SK-N-SH (cell line): ENCODE data around the gene STRA8.
"Not testable (repeated sequence)": the region's sequence is repeated elsewhere in the genome, so short reads cannot be mapped to it uniquely, and the experiment has no call there.

ENCODE experiments used
- CTCF ChIP-seq: fragments of 200-600 bp; sonication (generic); IDR thresholded peaks from 2 replicates; pipeline ENCODE4 v1.6.1; 2017; ENCODE audit warnings: antibody characterized with exemption, mild to moderate bottlenecking, moderate library complexity
- EP300 ChIP-seq, 2 experiments: IDR thresholded peaks; 2 replicates each; pipeline versions ENCODE4 v1.4.0 to v1.6.1; 2012; ENCODE audit warnings: borderline replicate concordance in 1 of 2, low read depth in 1 of 2, low read length in 1 of 2

DNA sequence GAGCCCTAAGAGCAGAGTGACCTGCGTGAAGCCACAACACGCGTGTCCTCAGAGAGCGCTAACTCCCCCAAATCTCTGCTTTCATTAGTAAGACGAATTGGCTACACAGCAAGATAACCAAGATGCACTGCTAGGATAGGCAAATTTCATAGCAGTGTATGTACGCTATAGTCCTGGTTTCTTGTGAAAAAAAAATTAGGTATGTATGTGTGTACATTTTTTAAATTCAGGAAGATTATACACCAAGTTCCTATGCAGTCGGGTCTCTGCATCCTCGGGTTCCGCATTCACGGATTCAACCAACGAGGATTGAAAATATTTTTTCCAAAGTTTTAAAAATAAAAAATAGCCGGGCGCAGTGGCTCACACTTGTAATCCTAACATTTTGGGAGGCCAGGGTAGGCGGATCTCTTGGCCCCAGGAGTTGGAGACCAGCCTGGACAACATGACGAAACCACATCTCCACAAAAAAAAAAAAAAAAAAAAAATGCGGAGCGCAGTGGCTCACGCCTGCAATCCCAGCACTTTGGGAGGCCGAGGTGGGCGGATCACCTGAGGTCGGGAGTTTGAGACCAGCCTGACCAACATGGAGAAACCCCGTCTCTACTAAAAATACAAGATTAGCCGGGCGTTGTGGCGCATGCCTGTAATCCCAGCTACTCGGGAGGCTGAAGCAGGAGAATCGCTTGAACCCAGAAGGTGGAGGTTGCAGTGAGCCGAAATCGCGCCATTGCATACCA, 21.5 kb upstream of the STRA8 start:
- not testable (repeated sequence) for TF ChIP-seq EP300 (IDR thresholded peaks at IDR 0.05; ENCODE audit: borderline replicate concordance in 1 of 2, low read depth in 1 of 2, low read length in 1 of 2); CTCF
